Left cardiac atrium (tissue), 4 donors: Measurements from ENCODE around the gene SMIM44. TPM values are rescaled to one million over a fixed set of nuclear protein-coding genes. Genes with fewer than 3 reads are reported as not detected.
"Not testable (repeated sequence)": the region's sequence is repeated elsewhere in the genome, so short reads cannot be mapped to it uniquely, and the experiment has no call there.

ENCODE experiments used
- ATAC-seq, 2 donors: fragments of 200-7000 bp; cut with Tn5 transposase; one replicate each; pipeline ENCODE4 v1.9.1; 2020; ENCODE audit warnings: mild to moderate bottlenecking in 2 of 2, moderate library complexity in 2 of 2
- DNase-seq: peaks from one replicate; pipeline ENCODE4 v3.0.0-alpha.2; 2020
- intact Hi-C, 2 donors: fragments of 100-400 bp; cut with DNase I; formaldehyde crosslinking; loops; one replicate each; pipeline versions ENCODE4 v1.14.1 to v1.15.1; 2022 to 2023
- total RNA-seq, 2 donors: library from RNA; stranded (reverse); fragmentation: NEBNext Ultra II Directional; extraction: Animal tissue kit (Norgen Biotek cat#: 25700); gene quantifications; one replicate each; pipeline ENCODE4 v1.2.1, GENCODE V29; 2021
- donor health status: DM: no; HTN: yes; CAD: no.
- donor health status: DM: no; HTN: yes; CAD: no; lungs with severe emphysema.
- donor health status: DM: yes; HTN: yes; CAD: no.
- donor health status: Dilated cardiomyopathy.

The SMIM44 gene
- total RNA-seq, 2 donors from 2014 or later: not detected

DNA sequence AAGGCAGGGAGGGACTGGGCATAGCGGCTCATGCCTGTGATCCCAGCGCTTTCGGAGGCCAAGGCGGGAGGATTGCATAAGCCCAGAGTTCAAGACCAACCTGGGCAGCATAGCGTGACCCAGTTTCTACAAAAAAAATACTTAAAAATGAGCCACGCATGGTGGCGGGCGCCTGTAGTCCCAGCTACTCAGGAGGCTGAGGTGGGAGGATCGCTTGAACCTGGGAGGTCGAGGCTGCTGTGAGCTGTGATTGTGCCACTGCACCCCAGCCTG, 30.4 kb downstream of the SMIM44 start:
- DNase-seq, ATAC-seq, intact Hi-C loops: not testable (repeated sequence)

GRCh38 chr19:3452171-3452941, 30.9 kb downstream of the SMIM44 start:
- intact Hi-C loops: no loop called here
- DNase-seq: no peak
- ATAC-seq: no peak

DNA sequence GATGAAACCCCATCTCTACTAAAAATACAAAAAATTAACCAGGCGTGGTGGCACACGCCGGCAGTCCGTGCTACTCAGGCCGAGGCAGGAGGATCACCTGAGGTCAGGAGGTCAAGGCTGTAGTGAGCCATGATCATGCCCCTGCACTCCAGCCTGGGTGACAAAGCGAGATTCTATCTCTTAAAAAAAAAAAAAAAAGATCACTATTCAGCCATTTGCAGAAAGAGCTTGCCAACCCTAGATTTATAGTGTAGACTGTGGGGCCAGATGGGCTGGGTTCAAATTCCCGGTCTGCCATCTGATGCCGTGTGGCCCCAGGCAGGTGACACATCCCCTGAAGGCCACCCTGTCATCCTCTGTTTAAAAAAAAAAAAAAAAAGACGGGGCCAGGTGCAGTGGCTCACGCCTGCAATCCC, 31.8 kb downstream of the SMIM44 start:
- intact Hi-C loops: no loop called here
- DNase-seq (no peak), ATAC-seq (no peak)

- peak; percentile 87 for DNase-seq
- ATAC-seq: peak; percentile 64 to 92
- intact Hi-C loops: no loop called here
These were observed 32.3 kb downstream of the SMIM44 start for GRCh38 chr19:3450796-3451411.

- DNase-seq (no peak), ATAC-seq (no peak)
- intact Hi-C loops: no loop called here
These were observed 34.5 kb downstream of the SMIM44 start for GRCh38 chr19:3448616-3449334.

GRCh38 chr19:3446657-3447056, 36.6 kb downstream of the SMIM44 start:
- DNase-seq, intact Hi-C loops, ATAC-seq: not testable (repeated sequence)

DNA sequence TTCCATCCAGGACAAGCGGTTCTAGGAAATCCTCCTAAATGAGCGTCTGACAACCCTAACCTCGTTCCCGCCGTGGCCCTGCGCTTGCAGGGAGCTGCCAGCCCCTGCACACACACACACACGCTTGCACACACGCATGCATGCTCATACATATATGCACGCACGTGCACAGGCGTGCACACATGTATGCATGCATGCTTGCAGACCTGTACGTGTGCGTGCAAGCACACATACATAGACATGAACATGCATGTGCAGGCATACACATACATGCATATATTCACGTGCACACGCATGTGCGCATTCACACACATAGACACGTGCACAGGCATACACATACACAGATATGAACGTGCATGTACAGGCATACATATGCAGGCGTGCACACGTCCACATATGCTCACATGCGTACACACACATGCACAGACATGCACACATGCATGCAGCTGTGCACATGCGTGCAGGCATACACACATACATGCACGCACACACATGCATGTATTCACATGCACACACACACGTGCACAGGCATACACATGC, 38.5 kb downstream of the SMIM44 start:
- intact Hi-C loops: no loop called here
- no peak for DNase-seq
- no peak for ATAC-seq

DNA sequence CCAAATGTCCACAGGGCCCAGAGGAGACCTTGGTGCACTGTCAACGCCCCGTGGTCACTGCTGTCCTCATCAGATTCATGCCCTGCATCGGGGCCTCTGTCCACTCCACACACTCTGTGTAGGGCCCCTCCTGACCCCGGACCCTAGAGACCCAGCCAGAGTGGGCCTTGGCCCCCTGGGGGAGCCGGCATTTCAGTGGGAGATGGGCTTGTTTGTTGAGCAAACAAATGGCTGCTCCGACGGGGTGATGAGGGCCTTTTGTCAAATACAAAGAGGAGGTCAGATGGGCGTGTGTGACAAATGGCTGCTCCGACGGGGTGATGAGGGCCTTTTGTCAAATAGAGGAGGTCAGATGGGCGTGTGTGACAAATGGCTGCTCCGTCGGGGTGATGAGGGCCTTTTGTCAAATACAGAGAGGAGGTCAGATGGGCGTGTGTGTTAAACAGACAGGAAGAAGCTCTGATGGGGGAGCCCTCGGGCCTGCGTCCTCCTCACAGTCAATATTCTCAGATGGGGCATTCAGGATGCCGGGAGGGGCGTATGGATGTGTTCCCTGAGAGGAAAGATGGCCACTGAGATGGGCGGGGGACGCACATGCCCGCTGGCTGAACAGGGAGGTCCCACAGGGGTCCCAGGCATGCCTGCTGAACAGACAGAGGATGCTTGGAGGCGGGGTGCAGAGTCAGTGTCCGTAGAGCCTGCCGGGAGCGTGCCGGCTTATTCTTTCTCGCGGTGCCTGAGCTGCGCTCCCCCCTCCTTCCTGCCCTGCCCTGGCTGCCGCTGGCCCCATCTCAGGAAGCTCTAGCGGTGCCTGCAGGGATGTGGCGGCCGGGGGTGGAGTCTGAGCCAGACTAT, 39.2 kb downstream of the SMIM44 start:
- peak; percentile 83 for DNase-seq
- ATAC-seq: peak; percentile 69 to 75
- intact Hi-C loops: no loop called here

DNA sequence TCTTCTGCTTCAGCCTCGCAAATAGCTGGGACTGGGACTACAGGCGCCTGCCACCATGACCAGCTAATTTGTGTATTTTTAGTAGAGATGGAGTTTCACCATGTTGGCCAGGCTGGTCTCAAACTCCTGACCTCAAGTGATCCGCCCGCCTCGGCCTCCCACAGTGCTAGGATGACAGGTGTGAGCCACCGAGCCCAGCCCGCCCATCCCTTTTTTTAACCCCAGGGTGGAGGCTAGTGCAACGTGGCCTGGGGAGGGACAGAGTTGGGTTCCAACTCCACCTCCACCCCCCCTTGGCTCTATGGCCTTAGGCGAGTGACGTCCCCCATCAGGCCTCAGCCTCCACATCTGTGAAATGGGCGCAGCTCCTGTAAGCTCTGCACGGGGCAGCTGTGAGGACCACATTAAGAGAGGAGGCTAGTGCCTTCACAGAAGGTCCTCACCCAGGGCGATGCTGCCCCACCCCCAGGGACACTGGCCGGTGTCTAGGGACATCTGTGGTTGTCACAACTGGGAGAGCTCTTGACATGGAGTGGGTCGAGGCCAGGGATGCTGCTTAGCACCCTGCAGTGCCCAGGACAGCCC, 40.7 kb downstream of the SMIM44 start:
- DNase-seq (no peak), ATAC-seq (no peak)

GRCh38 chr19:3441986-3442329, 41.3 kb downstream of the SMIM44 start:
- intact Hi-C loops: no loop called here
- no peak for DNase-seq
- ATAC-seq: no peak

More for the DNA sequence above, 40.7 kb downstream of the SMIM44 start:
- intact Hi-C loops: no loop called here

GRCh38 chr19:3441089-3441985, 41.9 kb downstream of the SMIM44 start:
- DNase-seq (no peak), ATAC-seq (no peak)
- intact Hi-C loops: no loop called here

DNA sequence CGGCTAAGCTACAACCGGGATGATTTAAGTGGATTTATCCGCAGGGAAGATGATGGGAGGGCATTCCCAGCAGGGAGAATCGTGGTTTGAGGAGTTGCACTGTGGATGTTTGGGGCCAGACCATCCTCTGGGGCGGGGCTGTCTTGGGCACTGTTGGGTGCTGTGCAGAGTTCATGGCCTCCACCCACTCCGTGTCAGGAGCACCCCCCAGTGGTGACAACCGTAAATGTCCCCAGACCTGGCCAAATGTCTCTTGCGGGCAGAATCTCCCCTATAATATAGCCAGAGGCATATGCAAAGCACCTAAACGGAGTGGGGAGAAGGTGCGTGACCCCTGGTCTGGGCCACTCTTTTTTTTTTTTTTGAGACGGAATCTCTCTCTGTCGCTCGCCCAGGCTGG, 43.2 kb downstream of the SMIM44 start:
- DNase-seq (peak; percentile 58), ATAC-seq (peak in 1 of 2 donors; percentile 9)
- intact Hi-C loops: no loop called here

- intact Hi-C loops: loop anchor here in 1 of 2 donors (10.0 kb wide), 1 partner anchor 110 kb away; no protein-coding TSS in a partner anchor
- DNase-seq (peak; percentile 98), ATAC-seq (peak; percentile 96 to 99)
These were observed 48.3 kb downstream of the SMIM44 start for GRCh38 chr19:3434630-3435553.

DNA sequence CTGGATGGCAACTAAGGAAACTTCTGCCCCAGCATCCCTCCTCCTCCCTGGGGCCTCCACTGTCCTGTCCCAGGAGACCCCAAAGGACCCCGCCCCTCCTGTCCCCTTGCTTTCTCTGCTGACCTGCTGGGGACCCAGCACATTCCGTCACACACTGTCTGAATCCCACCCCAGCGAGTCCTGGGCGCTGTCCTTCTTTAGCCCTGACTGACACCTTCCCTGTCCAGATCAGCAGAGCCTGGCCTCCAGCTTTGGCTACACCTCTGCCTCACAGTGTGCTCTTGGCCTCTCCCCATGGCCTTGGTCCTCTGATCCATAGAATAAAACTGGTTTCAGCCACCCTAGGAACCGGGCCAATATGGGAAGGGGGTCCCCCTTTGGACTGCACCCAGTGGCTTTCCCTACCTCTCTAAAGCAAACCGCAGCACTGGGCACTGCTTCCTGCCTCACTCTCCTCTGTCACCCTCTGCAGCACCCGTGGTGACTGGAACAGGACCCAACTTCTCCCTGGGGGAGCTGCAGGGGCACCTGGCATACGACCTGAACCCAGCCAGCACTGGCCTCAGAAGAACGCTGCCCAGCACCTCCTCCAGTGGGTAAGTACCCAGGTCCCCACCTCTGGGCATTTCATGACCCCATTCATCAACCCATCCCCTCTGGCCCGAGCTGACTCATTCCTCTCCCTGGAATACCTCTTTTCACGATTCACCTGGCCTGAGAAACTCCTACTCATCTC, 49.3 kb downstream of the SMIM44 start:
- intact Hi-C loops: loop anchor here in 1 of 2 donors (10.0 kb wide), 1 partner anchor 109 kb away; no protein-coding TSS in a partner anchor
- ATAC-seq (no peak), DNase-seq (no peak)

DNA sequence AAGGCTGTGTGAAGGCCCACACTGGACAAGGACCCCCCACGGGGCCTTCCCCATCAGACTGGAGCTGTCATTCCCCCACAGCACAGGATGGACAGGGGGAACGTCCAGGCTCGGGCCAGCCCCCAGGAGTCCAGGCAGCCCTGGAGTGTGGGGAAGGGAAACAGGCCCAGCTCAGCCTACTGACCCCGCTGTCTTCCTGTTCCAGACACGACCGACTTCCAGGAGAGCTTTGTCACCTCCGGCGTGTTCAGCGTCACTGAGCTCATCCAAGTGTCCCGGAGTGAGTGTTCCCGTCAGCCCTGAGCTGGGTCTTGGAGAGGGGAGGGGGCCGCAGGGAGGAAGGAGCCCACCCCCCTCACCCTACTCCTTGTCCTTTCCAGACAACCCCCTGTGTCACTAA, 49.9 kb downstream of the SMIM44 start:
- intact Hi-C loops: loop anchor here in 1 of 2 donors (10.0 kb wide), 1 partner anchor 109 kb away; no protein-coding TSS in a partner anchor
- ATAC-seq (no peak), DNase-seq (no peak)
